ENCODE results near the gene HSH2D.
"Not testable (repeated sequence)": the region's sequence is repeated elsewhere in the genome, so short reads cannot be mapped to it uniquely, and the experiment has no call there.

Gene HSH2D

GRCh38 chr19:16096280-16096855 is 47.1 kb upstream of the HSH2D start:
- Histone ChIP-seq H3K27ac (replicated peaks) (no peak overlapping the region; the same call in 1 of the 2 replicates), H3K4me3 (replicated peaks; ENCODE audit: insufficient read depth, low read length) (no peak overlapping the region), H3K27me3 (ENCODE audit: insufficient read depth, poor library complexity, severe bottlenecking) (no peaks in the 10 kb centered on the region)
- TF ChIP-seq POLR2AphosphoS5 (IDR thresholded peaks at IDR 0.05; ENCODE audit: low read depth) (no peak), REST (IDR thresholded peaks at IDR 0.05; ENCODE audit: insufficient replicate concordance, low read depth) (no peak), CTCF (IDR thresholded peaks at IDR 0.05; ENCODE audit: insufficient read depth, low read length) (no peak), GABPA (IDR thresholded peaks at IDR 0.05; ENCODE audit: low read depth) (no peak)
- no peak for DNase-seq (ENCODE audit: low read depth in 1 of 2, low spot score in 1 of 2)

DNA sequence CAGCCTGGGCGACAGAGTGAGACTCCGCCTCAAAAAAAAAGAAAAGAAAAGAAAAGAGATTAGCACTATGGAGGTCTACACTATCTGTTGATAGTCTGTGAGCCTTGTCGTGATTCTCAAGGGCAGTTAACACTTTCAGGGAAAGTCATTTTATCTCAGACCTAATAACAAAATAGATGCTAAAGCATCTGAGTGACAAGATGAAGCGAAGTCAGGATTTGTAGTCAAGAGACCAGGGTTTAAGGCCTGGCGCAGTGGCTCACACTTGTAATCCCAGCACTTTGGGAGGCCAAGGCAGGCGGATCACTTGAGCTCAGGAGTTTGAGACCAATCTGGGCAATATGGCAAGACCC is 45.1 kb upstream of the HSH2D start:
- Histone ChIP-seq H3K27me3 (ENCODE audit: insufficient read depth, poor library complexity, severe bottlenecking) (no peaks in the 10 kb centered on the region), H3K27ac (replicated peaks) (no peak overlapping the region), H3K4me3 (replicated peaks; ENCODE audit: insufficient read depth, low read length) (no peak overlapping the region)
- TF ChIP-seq REST (IDR thresholded peaks at IDR 0.05; ENCODE audit: insufficient replicate concordance, low read depth): no peak
- TF ChIP-seq GABPA (IDR thresholded peaks at IDR 0.05; ENCODE audit: low read depth): no peak
- no peak for TF ChIP-seq SPI1 (IDR thresholded peaks at IDR 0.05; ENCODE audit: borderline replicate concordance, low read depth)
- TF ChIP-seq POLR2AphosphoS5 (IDR thresholded peaks at IDR 0.05; ENCODE audit: low read depth): no peak
- no peak for TF ChIP-seq CTCF (IDR thresholded peaks at IDR 0.05; ENCODE audit: insufficient read depth, low read length)
- DNase-seq (ENCODE audit: low read depth in 1 of 2, low spot score in 1 of 2): no peak

DNA sequence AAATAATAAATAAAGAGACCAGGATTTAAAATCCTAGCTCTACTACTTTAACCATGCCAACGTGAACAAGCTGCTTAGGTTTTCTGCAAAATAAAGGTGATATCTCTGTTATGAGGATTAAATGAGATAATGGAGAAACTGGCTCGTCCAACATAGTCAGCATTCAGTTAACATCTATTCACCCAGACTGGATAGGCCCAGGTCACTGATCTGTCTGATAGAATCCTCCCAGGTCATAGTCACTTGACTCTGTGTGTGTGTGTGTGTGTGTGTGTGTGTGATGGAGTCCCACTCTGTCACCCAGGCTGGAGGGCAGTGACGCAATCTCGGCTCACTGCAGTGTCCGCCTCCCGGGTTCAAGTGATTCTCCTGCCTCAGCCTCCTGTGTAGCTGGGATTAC is 44.7 kb upstream of the HSH2D start:
- TF ChIP-seq POLR2AphosphoS5 (IDR thresholded peaks at IDR 0.05; ENCODE audit: low read depth) (no peak), SPI1 (IDR thresholded peaks at IDR 0.05; ENCODE audit: borderline replicate concordance, low read depth) (no peak), CTCF (IDR thresholded peaks at IDR 0.05; ENCODE audit: insufficient read depth, low read length) (no peak), REST (IDR thresholded peaks at IDR 0.05; ENCODE audit: insufficient replicate concordance, low read depth) (no peak)
- no peak for DNase-seq (ENCODE audit: low read depth in 1 of 2, low spot score in 1 of 2)
- Histone ChIP-seq H3K4me3 (replicated peaks; ENCODE audit: insufficient read depth, low read length) (no peak overlapping the region), H3K27me3 (ENCODE audit: insufficient read depth, poor library complexity, severe bottlenecking) (no peaks in the 10 kb centered on the region), H3K27ac (replicated peaks) (no peak overlapping the region)

DNA sequence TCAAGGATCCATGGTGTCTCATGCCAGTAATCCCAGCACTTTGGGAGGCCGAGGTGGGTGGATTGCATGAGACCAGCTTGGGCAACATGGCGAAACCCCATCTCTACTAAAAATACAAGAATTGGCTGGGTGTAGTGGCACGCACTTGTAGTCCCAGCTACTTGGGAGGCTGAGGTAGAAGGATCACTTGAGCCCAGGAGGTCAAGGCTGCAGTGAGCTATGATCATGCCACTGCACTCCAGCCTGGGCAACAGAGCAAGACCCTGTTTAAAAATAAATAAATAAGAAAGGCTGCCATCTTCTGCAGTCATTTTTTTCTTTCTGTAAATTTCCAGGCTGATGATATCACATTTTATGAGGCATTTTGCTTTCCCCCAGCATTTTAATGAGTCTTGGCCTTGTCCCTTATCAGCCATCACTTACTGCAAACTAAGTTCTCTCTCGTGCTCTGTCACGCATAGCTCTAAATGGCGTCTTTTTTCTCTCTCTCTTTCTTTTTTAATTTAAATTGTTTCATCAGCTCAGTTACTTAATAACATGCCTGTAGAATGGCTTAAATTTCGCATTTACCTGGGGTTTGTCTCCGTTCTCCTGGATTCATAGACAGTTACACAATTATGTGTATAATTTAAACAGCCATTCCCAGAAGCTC is 44.0 kb upstream of the HSH2D start:
- not testable (repeated sequence) for DNase-seq (ENCODE audit: low read depth in 1 of 2, low spot score in 1 of 2); H3K4me3 ChIP-seq (replicated peaks; ENCODE audit: insufficient read depth, low read length); H3K27ac ChIP-seq (replicated peaks); H3K27me3 ChIP-seq (ENCODE audit: insufficient read depth, poor library complexity, severe bottlenecking)
